Upper lobe of left lung (tissue), 4 donors: ENCODE measurements around the gene SYT12.

Experiments used
- POLR2A ChIP-seq, 4 donors: fragments of 450-650 bp; IDR thresholded peaks; one replicate each; pipeline ENCODE4 v1.5.1; 2016 to 2017; ENCODE audit warnings: antibody characterized with exemption in 4 of 4, mild to moderate bottlenecking in 2 of 4
- TF ChIP-seq, protein P1 (sequence below), 6 experiments: fragments of 450-650 bp in 4 of 6; fragments of 200-600 bp in 2 of 6; sonication (generic) in 2 of 6; IDR thresholded peaks; one replicate each; pipeline ENCODE4 v1.5.1; 2016 to 2019; ENCODE audit warnings: antibody characterized with exemption in 6 of 6

DNA sequence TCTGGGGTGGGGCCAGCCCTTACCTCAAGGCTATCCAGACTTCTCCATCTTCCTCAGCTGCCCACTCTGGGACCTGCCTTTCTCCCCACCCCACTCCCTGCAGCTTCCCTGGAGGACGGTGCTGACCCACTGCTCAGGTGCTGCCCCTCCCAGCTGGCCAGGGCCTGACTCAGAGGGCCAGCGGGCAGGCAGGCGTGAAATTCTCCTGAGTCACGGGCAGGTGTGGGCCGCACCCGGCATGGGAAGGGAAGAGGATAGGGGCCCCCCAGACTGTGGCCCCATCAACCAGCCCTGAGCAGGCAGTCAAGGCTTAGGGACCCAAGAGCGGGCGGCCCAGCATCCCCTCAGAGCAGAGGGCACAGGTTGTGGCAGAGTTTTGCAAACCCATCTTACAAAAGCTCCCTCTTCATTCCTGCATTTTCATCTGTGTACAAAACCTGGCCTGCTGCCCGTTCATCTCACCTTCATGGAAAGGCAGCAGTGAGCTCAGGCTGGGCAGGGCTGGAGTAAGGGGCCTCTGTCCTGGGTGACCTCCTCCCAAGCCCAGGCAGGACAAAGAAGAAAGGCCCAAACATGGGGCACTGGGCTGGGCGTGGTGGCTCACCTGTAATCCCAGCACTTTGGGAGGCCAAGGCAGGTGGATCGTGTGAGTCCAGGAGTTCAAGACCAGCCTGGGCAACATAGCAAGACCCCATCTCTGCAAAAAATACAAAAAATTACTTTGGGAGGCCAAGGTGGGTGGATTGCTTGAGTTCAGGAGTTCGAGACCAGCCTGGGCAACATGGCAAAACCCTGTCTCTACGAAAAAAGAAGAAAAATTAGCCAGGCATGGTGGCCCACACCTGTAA lies 39.8 kb downstream of the SYT12 start:
- TF ChIP-seq, protein P1, sequence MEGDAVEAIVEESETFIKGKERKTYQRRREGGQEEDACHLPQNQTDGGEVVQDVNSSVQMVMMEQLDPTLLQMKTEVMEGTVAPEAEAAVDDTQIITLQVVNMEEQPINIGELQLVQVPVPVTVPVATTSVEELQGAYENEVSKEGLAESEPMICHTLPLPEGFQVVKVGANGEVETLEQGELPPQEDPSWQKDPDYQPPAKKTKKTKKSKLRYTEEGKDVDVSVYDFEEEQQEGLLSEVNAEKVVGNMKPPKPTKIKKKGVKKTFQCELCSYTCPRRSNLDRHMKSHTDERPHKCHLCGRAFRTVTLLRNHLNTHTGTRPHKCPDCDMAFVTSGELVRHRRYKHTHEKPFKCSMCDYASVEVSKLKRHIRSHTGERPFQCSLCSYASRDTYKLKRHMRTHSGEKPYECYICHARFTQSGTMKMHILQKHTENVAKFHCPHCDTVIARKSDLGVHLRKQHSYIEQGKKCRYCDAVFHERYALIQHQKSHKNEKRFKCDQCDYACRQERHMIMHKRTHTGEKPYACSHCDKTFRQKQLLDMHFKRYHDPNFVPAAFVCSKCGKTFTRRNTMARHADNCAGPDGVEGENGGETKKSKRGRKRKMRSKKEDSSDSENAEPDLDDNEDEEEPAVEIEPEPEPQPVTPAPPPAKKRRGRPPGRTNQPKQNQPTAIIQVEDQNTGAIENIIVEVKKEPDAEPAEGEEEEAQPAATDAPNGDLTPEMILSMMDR (IDR thresholded peaks at IDR 0.05) = no peak
- no peak for TF ChIP-seq POLR2A (IDR thresholded peaks at IDR 0.05)
